K562 (cell line): Measurements from ENCODE around the gene TMEM245. TPM values are rescaled to one million over a fixed set of nuclear protein-coding genes. Genes with fewer than 3 reads are reported as not detected.
A peak's percentile ranks its signal among the peaks of the same experiment; 100 is the strongest.

Experiments
- MTA2 ChIP-seq: fragments of 450-650 bp; IDR thresholded peaks from 2 replicates; pipeline ENCODE4 v1.6.1; 2016; ENCODE audit warnings: low read depth
- NCOA4 ChIP-seq: fragments of 450-650 bp; IDR thresholded peaks from 2 replicates; pipeline ENCODE4 v1.6.1; 2018; ENCODE audit warnings: mild to moderate bottlenecking; ENCODE audit not compliant: partially characterized antibody
- ZSCAN32 ChIP-seq: fragments of 450-650 bp; formaldehyde crosslinking; IDR thresholded peaks from 2 replicates; pipeline ENCODE4 v1.4.0; 2020; ENCODE audit warnings: mild to moderate bottlenecking, moderate library complexity
- polyA plus RNA-seq, 8 experiments: library from polyadenylated mRNA; depleted of rRNA in 4 of 8; stranded (reverse) in 5 of 8; unstranded in 3 of 8; fragments of >200 nt; fragmentation: Nextera tagmentation in 2 of 8; fragmentation: Illumina TruSeq in 1 of 8; extraction: Ambion mirVana in 2 of 8; extraction: Trizol in 1 of 8; gene quantifications; 2 replicates each; pipeline versions ENCODE4 v1.2.1 to v1.2.3, GENCODE V29; 2011 to 2014; ENCODE audit warnings: inconsistent platforms in 1 of 8, missing spikeins in 1 of 8
- total RNA-seq, 7 experiments: library from RNA; depleted of rRNA in 6 of 7; stranded (reverse); fragments of >200 nt in 6 of 7; fragmentation: Illumina TruSeq in 2 of 7; extraction: Trizol in 2 of 7; gene quantifications; 2 replicates each; pipeline versions ENCODE4 v1.2.1 to v1.2.3, GENCODE V29; 2011 to 2021; ENCODE audit warnings: low replicate concordance in 1 of 7
- TF ChIP-seq, protein P1 (sequence below): fragments of 450-650 bp; IDR thresholded peaks from 2 replicates; pipeline ENCODE4 v1.6.1; 2017; ENCODE audit warnings: antibody characterized with exemption, mild to moderate bottlenecking
- TF ChIP-seq, protein P2 (sequence below): fragments of 250-450 bp; sonication (Bioruptor Pico); IDR thresholded peaks from 2 replicates; pipeline ENCODE4 v1.5.1; 2021; ENCODE audit warnings: mild to moderate bottlenecking

Gene TMEM245
- total and polyA plus RNA-seq, 9 of the 15 experiments (the other 6 are each of a cell fraction or from before 2014, with no cell fraction given), result 8.5 to 43.2 (median 24.3) TPM

DNA sequence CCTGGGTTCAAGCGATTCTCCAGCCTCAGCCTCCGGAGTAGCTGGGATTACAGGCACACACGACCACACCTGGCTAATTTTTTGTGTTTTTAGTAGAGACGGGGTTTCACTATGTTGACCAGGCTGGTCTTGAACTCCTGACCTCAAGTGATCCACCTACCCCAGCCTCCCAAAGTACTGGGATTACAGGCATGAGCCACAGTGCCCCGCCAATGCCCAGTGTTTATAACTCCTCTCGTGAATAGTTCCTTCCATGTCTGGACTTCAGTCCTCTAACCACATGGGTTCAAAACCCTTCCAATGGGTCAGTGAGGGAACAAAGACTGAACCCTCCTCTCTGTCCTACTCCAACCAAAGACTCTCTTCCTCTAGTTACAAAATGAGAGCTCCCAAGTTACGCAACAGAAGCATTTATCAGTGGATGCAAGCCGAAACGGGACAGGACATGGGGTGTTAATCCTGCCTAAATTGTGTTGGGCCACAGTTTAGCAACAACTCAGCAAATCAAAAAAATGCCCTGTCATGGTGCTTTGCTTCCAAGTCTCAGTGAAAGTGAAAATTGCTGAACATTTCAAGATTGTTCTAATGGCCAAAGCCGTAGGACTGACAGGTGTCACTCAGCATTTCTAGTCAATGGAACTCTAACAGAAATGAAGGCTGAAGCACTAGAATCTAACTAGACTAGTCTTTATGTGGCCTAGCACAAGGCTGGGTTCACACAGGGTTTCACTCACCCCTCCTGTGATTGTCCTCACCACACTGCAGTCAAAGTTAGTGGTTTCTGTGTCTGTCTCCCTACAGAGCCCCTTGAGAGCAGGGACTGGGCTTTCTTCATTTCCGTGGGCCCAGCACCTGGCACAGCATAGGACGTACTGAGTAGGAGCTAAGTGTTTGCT lies 3.2 kb upstream of the TMEM245 start (continued):
- TF ChIP-seq, protein P1, sequence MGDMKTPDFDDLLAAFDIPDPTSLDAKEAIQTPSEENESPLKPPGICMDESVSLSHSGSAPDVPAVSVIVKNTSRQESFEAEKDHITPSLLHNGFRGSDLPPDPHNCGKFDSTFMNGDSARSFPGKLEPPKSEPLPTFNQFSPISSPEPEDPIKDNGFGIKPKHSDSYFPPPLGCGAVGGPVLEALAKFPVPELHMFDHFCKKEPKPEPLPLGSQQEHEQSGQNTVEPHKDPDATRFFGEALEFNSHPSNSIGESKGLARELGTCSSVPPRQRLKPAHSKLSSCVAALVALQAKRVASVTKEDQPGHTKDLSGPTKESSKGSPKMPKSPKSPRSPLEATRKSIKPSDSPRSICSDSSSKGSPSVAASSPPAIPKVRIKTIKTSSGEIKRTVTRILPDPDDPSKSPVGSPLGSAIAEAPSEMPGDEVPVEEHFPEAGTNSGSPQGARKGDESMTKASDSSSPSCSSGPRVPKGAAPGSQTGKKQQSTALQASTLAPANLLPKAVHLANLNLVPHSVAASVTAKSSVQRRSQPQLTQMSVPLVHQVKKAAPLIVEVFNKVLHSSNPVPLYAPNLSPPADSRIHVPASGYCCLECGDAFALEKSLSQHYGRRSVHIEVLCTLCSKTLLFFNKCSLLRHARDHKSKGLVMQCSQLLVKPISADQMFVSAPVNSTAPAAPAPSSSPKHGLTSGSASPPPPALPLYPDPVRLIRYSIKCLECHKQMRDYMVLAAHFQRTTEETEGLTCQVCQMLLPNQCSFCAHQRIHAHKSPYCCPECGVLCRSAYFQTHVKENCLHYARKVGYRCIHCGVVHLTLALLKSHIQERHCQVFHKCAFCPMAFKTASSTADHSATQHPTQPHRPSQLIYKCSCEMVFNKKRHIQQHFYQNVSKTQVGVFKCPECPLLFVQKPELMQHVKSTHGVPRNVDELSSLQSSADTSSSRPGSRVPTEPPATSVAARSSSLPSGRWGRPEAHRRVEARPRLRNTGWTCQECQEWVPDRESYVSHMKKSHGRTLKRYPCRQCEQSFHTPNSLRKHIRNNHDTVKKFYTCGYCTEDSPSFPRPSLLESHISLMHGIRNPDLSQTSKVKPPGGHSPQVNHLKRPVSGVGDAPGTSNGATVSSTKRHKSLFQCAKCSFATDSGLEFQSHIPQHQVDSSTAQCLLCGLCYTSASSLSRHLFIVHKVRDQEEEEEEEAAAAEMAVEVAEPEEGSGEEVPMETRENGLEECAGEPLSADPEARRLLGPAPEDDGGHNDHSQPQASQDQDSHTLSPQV, result peak; percentile 82
- TF ChIP-seq MTA2 (peak; percentile 66), ZSCAN32 (CRISPR knock-in tag) (no peak), NCOA4 (no peak)
- TF ChIP-seq, protein P2, sequence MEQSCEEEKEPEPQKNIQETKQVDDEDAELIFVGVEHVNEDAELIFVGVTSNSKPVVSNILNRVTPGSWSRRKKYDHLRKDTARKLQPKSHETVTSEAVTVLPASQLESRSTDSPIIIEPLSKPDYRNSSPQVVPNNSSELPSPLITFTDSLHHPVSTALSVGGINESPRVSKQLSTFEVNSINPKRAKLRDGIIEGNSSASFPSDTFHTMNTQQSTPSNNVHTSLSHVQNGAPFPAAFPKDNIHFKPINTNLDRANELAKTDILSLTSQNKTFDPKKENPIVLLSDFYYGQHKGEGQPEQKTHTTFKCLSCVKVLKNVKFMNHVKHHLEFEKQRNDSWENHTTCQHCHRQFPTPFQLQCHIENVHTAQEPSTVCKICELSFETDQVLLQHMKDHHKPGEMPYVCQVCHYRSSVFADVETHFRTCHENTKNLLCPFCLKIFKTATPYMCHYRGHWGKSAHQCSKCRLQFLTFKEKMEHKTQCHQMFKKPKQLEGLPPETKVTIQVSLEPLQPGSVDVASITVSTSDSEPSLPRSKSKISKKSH (CRISPR knock-in tag), result no peak
